ENCODE measurements around the gene CHCHD3.

The CHCHD3 gene

GRCh38 chr7:132757783-132758182 is 324.1 kb downstream of the CHCHD3 start:
- no peak overlapping the region for H3K4me3 ChIP-seq (ENCODE audit: low read depth in 1 of 5, low read length in 5 of 5)
- H3K36me3 ChIP-seq (ENCODE audit: control insufficient read depth in 5 of 5, insufficient read depth in 5 of 5, low read length in 5 of 5): no peaks in the 10 kb centered on the region
- H3K9me3 ChIP-seq (ENCODE audit: control insufficient read depth in 5 of 5, low read length in 5 of 5): no peaks in the 10 kb centered on the region
- peaks cover 0 to 4% (median 0%) of the 10 kb centered on the region in 5 donors for H3K4me1 ChIP-seq (ENCODE audit: control insufficient read depth in 5 of 5, insufficient read depth in 5 of 5, low read length in 5 of 5)
- no peak overlapping the region for H3K27ac ChIP-seq (ENCODE audit: low read depth, low read length)
- no peak overlapping the region for H3K9ac ChIP-seq (ENCODE audit: low read length in 5 of 5)
- peaks cover 0 to under 1% (median 0%) of the 10 kb centered on the region in 5 donors for H3K27me3 ChIP-seq (ENCODE audit: control insufficient read depth in 5 of 5, insufficient read depth in 4 of 5, low read length in 5 of 5)

- Histone ChIP-seq H3K4me1 (ENCODE audit: control insufficient read depth in 5 of 5, insufficient read depth in 5 of 5, low read length in 5 of 5) (peaks cover 0 to 4% (median 0%) of the 10 kb centered on the region in 5 donors), H3K4me3 (ENCODE audit: low read depth in 1 of 5, low read length in 5 of 5) (no peak overlapping the region), H3K9me3 (ENCODE audit: control insufficient read depth in 5 of 5, low read length in 5 of 5) (no peaks in the 10 kb centered on the region), H3K27ac (ENCODE audit: low read depth, low read length) (no peak overlapping the region), H3K36me3 (ENCODE audit: control insufficient read depth in 5 of 5, insufficient read depth in 5 of 5, low read length in 5 of 5) (no peaks in the 10 kb centered on the region), H3K9ac (ENCODE audit: low read length in 5 of 5) (no peak overlapping the region), H3K27me3 (ENCODE audit: control insufficient read depth in 5 of 5, insufficient read depth in 4 of 5, low read length in 5 of 5) (no peaks in the 10 kb centered on the region)
Measured at GRCh38 chr7:132756484-132756990, 325.4 kb downstream of the CHCHD3 start.

GRCh38 chr7:132755538-132756483 is 326.1 kb downstream of the CHCHD3 start:
- Histone ChIP-seq H3K4me1 (ENCODE audit: control insufficient read depth in 5 of 5, insufficient read depth in 5 of 5, low read length in 5 of 5) (peaks cover 0 to 4% (median 0%) of the 10 kb centered on the region in 5 donors), H3K4me3 (ENCODE audit: low read depth in 1 of 5, low read length in 5 of 5) (no peak overlapping the region), H3K9ac (ENCODE audit: low read length in 5 of 5) (no peak overlapping the region), H3K27ac (ENCODE audit: low read depth, low read length) (no peak overlapping the region), H3K27me3 (ENCODE audit: control insufficient read depth in 5 of 5, insufficient read depth in 4 of 5, low read length in 5 of 5) (peaks cover 0 to 2% (median 0%) of the 10 kb centered on the region in 5 donors), H3K36me3 (ENCODE audit: control insufficient read depth in 5 of 5, insufficient read depth in 5 of 5, low read length in 5 of 5) (no peaks in the 10 kb centered on the region), H3K9me3 (ENCODE audit: control insufficient read depth in 5 of 5, low read length in 5 of 5) (no peaks in the 10 kb centered on the region)

- Histone ChIP-seq H3K27ac (ENCODE audit: low read depth, low read length) (no peak overlapping the region), H3K9ac (ENCODE audit: low read length in 5 of 5) (no peak overlapping the region), H3K27me3 (ENCODE audit: control insufficient read depth in 5 of 5, insufficient read depth in 4 of 5, low read length in 5 of 5) (peaks cover 0 to 10% (median 8%) of the 10 kb centered on the region in 5 donors), H3K4me3 (ENCODE audit: low read depth in 1 of 5, low read length in 5 of 5) (no peak overlapping the region), H3K9me3 (ENCODE audit: control insufficient read depth in 5 of 5, low read length in 5 of 5) (no peaks in the 10 kb centered on the region), H3K4me1 (ENCODE audit: control insufficient read depth in 5 of 5, insufficient read depth in 5 of 5, low read length in 5 of 5) (peaks cover 0 to 4% (median 0%) of the 10 kb centered on the region in 5 donors), H3K36me3 (ENCODE audit: control insufficient read depth in 5 of 5, insufficient read depth in 5 of 5, low read length in 5 of 5) (no peaks in the 10 kb centered on the region)
Measured at GRCh38 chr7:132752431-132752830, 329.5 kb downstream of the CHCHD3 start.

GRCh38 chr7:132751244-132751647 is 330.6 kb downstream of the CHCHD3 start:
- Histone ChIP-seq H3K27ac (ENCODE audit: low read depth, low read length) (no peak overlapping the region), H3K9ac (ENCODE audit: low read length in 5 of 5) (no peak overlapping the region), H3K4me1 (ENCODE audit: control insufficient read depth in 5 of 5, insufficient read depth in 5 of 5, low read length in 5 of 5) (no peaks in the 10 kb centered on the region), H3K36me3 (ENCODE audit: control insufficient read depth in 5 of 5, insufficient read depth in 5 of 5, low read length in 5 of 5) (no peaks in the 10 kb centered on the region), H3K4me3 (ENCODE audit: low read depth in 1 of 5, low read length in 5 of 5) (no peak overlapping the region), H3K9me3 (ENCODE audit: control insufficient read depth in 5 of 5, low read length in 5 of 5) (peaks cover 0 to 9% (median 4%) of the 10 kb centered on the region in 5 donors), H3K27me3 (ENCODE audit: control insufficient read depth in 5 of 5, insufficient read depth in 4 of 5, low read length in 5 of 5) (peaks cover 0 to 10% (median 8%) of the 10 kb centered on the region in 5 donors)

- H3K4me1 ChIP-seq (ENCODE audit: control insufficient read depth in 5 of 5, insufficient read depth in 5 of 5, low read length in 5 of 5): no peaks in the 10 kb centered on the region
- no peak overlapping the region for H3K9ac ChIP-seq (ENCODE audit: low read length in 5 of 5)
- no peak overlapping the region for H3K27ac ChIP-seq (ENCODE audit: low read depth, low read length)
- no peak overlapping the region for H3K4me3 ChIP-seq (ENCODE audit: low read depth in 1 of 5, low read length in 5 of 5)
- peaks cover 0 to 15% (median 4%) of the 10 kb centered on the region in 5 donors for H3K9me3 ChIP-seq (ENCODE audit: control insufficient read depth in 5 of 5, low read length in 5 of 5)
- peaks cover 0 to 10% (median 8%) of the 10 kb centered on the region in 5 donors for H3K27me3 ChIP-seq (ENCODE audit: control insufficient read depth in 5 of 5, insufficient read depth in 4 of 5, low read length in 5 of 5)
- H3K36me3 ChIP-seq (ENCODE audit: control insufficient read depth in 5 of 5, insufficient read depth in 5 of 5, low read length in 5 of 5): no peaks in the 10 kb centered on the region
Measured at GRCh38 chr7:132750530-132751217, 331.2 kb downstream of the CHCHD3 start.

- H3K9ac ChIP-seq (ENCODE audit: low read length in 5 of 5): no peak overlapping the region
- H3K4me1 ChIP-seq (ENCODE audit: control insufficient read depth in 5 of 5, insufficient read depth in 5 of 5, low read length in 5 of 5): no peaks in the 10 kb centered on the region
- no peak overlapping the region for H3K27ac ChIP-seq (ENCODE audit: low read depth, low read length)
- H3K27me3 ChIP-seq (ENCODE audit: control insufficient read depth in 5 of 5, insufficient read depth in 4 of 5, low read length in 5 of 5): peaks cover 0 to 10% (median 8%) of the 10 kb centered on the region in 5 donors
- no peaks in the 10 kb centered on the region for H3K36me3 ChIP-seq (ENCODE audit: control insufficient read depth in 5 of 5, insufficient read depth in 5 of 5, low read length in 5 of 5)
- H3K9me3 ChIP-seq (ENCODE audit: control insufficient read depth in 5 of 5, low read length in 5 of 5): peaks cover 0 to 18% (median 7%) of the 10 kb centered on the region in 5 donors
- no peak overlapping the region for H3K4me3 ChIP-seq (ENCODE audit: low read depth in 1 of 5, low read length in 5 of 5)
Measured at GRCh38 chr7:132750096-132750495, 331.8 kb downstream of the CHCHD3 start.

- H3K4me3 ChIP-seq (ENCODE audit: low read depth in 1 of 5, low read length in 5 of 5): no peak overlapping the region
- H3K9me3 ChIP-seq (ENCODE audit: control insufficient read depth in 5 of 5, low read length in 5 of 5): peaks cover 2 to 40% (median 22%) of the 10 kb centered on the region in 5 donors
- no peak overlapping the region for H3K9ac ChIP-seq (ENCODE audit: low read length in 5 of 5)
- no peaks in the 10 kb centered on the region for H3K4me1 ChIP-seq (ENCODE audit: control insufficient read depth in 5 of 5, insufficient read depth in 5 of 5, low read length in 5 of 5)
- peaks cover 0 to 10% (median 3%) of the 10 kb centered on the region in 5 donors for H3K27me3 ChIP-seq (ENCODE audit: control insufficient read depth in 5 of 5, insufficient read depth in 4 of 5, low read length in 5 of 5)
- H3K36me3 ChIP-seq (ENCODE audit: control insufficient read depth in 5 of 5, insufficient read depth in 5 of 5, low read length in 5 of 5): no peaks in the 10 kb centered on the region
- H3K27ac ChIP-seq (ENCODE audit: low read depth, low read length): no peak overlapping the region
Measured at GRCh38 chr7:132745510-132745909, 336.4 kb downstream of the CHCHD3 start.

- Histone ChIP-seq H3K27me3 (ENCODE audit: control insufficient read depth in 5 of 5, insufficient read depth in 4 of 5, low read length in 5 of 5) (peaks cover 0 to 7% (median 1%) of the 10 kb centered on the region in 5 donors), H3K4me1 (ENCODE audit: control insufficient read depth in 5 of 5, insufficient read depth in 5 of 5, low read length in 5 of 5) (no peaks in the 10 kb centered on the region), H3K9ac (ENCODE audit: low read length in 5 of 5) (no peak overlapping the region)
Measured at GRCh38 chr7:132743974-132744373, 337.9 kb downstream of the CHCHD3 start.

More at GRCh38 chr7:132743974-132744373, 337.9 kb downstream of the CHCHD3 start:
- Histone ChIP-seq H3K27ac (ENCODE audit: low read depth, low read length) (no peak overlapping the region), H3K9me3 (ENCODE audit: control insufficient read depth in 5 of 5, low read length in 5 of 5) (peaks cover 2 to 40% (median 22%) of the 10 kb centered on the region in 5 donors), H3K4me3 (ENCODE audit: low read depth in 1 of 5, low read length in 5 of 5) (no peak overlapping the region), H3K36me3 (ENCODE audit: control insufficient read depth in 5 of 5, insufficient read depth in 5 of 5, low read length in 5 of 5) (no peaks in the 10 kb centered on the region)

Data from subcutaneous abdominal adipose tissue (tissue), 5 donors.